Measurements from ENCODE around the gene TJP1.
"Not testable (repeated sequence)": the region's sequence is repeated elsewhere in the genome, so short reads cannot be mapped to it uniquely, and the experiment has no call there.

Gene TJP1

DNA sequence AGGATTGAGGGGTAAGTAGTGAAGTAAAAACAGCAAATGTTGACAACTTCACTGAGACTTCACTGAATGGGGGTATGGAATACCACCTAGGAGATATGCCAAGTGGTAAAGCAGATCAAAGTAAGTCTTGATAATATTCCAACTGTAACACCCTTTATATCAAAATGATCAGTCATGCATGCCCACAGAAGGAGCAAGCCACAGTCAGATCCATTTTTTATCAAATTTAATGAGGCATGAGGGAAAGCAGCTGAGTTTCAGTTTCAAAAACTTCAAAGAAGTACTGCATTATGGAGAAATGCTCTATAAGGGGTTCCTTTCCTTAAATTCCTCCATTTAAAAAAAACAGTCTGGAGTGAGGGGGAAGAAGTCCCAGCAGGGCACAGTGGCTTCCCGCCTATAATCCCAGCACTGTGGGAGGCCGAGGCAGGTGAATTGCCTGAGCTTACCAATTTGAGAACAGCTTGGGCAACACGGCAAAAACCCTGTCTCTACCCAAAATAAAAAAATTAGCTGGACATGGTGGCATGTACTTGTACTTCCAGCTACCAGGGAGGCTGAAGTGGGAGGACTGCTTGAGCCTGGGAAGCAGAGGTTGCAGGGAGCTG is 56.9 kb downstream of the TJP1 start:
- Histone ChIP-seq H3K4me1 (ENCODE audit: control insufficient read depth, insufficient read depth, low read length) (no peaks in the 10 kb centered on the region), H3K36me3 (ENCODE audit: control insufficient read depth, insufficient read depth, low read length) (peaks cover 4% of the 10 kb centered on the region), H3K4me3 (ENCODE audit: low read length) (no peak overlapping the region), H3K27me3 (ENCODE audit: control insufficient read depth, insufficient read depth, low read length) (no peaks in the 10 kb centered on the region), H3K9me3 (ENCODE audit: control insufficient read depth, low read length) (no peaks in the 10 kb centered on the region), H3K9ac (ENCODE audit: low read length) (no peak overlapping the region)

DNA sequence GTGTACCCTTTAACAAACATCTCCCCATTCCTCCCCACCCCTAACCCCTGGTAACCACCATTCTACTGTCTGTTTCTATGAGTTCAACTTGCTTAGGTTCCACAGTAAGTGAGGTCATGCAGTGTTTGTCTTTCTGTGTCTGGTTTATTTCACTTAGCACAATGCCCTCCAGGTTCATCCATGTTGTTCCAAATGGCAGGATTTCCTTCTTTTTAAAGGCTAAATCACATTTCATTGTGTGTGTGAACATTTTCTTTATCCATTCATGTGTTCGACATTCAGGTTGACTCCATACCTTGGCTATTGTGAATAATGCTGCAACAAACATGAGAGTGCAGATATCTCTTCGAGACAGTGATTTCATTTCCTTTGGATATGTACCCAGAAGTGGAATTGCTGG is 62.7 kb downstream of the TJP1 start:
- no peak overlapping the region for H3K4me3 ChIP-seq (ENCODE audit: low read length)
- no peak overlapping the region for H3K9ac ChIP-seq (ENCODE audit: low read length)
- no peaks in the 10 kb centered on the region for H3K27me3 ChIP-seq (ENCODE audit: control insufficient read depth, insufficient read depth, low read length)
- peaks cover 12% of the 10 kb centered on the region for H3K4me1 ChIP-seq (ENCODE audit: control insufficient read depth, insufficient read depth, low read length)
- H3K9me3 ChIP-seq (ENCODE audit: control insufficient read depth, low read length): no peaks in the 10 kb centered on the region
- H3K36me3 ChIP-seq (ENCODE audit: control insufficient read depth, insufficient read depth, low read length): peaks cover 7% of the 10 kb centered on the region

DNA sequence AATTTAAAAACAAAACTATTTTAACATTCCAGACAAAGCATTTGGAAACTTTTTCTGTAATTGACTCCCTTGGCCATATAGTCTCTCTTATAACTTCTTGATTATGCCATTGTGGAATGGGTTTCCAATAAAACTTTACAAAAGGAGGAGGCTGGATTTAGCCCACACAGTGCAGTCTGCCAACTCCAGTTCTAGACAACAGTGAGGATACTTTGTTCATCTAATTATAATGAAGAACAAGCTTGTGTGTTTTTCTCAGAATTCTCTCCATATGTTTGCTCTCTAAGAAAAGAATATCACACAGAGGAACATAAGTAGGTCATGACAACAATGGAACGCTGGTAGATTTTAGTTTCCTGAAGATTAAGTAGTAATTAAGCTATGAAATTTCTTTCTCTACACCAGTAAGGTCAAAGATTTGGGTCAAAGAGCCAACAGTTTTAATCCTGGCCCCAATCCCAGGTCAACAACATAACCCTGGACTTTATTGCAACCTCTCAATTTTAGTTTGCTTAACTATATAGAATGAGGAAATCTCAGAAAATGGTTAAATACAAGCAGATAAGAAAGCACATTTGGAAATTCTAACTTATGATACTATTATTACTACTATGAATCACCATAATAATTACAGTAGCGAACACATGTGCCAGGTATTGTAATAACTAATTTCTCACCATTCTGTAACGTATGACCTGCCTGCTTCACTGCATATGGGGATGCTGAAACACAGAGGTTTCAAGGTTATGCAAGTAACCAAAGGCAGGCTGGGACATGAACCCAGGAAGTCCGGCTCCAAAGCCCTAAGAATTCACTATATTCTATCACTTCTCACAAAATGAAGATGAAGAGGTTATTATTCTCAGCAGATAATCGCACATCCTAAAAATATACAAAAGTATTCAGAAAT is 65.7 kb downstream of the TJP1 start:
- Histone ChIP-seq H3K9me3 (ENCODE audit: control insufficient read depth, low read length) (no peaks in the 10 kb centered on the region), H3K4me1 (ENCODE audit: control insufficient read depth, insufficient read depth, low read length) (peaks cover 12% of the 10 kb centered on the region), H3K27me3 (ENCODE audit: control insufficient read depth, insufficient read depth, low read length) (no peaks in the 10 kb centered on the region), H3K9ac (ENCODE audit: low read length) (no peak overlapping the region), H3K36me3 (ENCODE audit: control insufficient read depth, insufficient read depth, low read length) (peaks cover 7% of the 10 kb centered on the region), H3K4me3 (ENCODE audit: low read length) (no peak overlapping the region)

DNA sequence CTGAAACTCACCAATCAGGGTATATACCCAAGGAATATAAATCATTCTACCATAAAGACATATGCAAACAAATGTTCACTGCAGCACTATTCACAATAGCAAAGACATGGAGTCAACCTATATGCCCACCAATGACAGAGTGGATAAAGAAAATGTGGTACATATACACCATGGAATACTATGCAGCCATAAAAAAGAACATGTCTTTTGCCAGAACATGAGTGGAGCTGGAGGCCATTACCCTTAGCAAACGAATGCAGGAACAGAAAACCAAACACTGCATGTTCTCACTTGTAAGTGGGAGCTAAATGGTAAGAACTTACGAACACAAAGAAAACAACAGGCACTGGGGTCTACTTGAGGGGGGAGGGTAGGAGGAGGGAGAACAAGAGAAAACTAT is 68.3 kb downstream of the TJP1 start:
- H3K27me3 ChIP-seq (ENCODE audit: control insufficient read depth, insufficient read depth, low read length); H3K36me3 ChIP-seq (ENCODE audit: control insufficient read depth, insufficient read depth, low read length); H3K9me3 ChIP-seq (ENCODE audit: control insufficient read depth, low read length); H3K4me3 ChIP-seq (ENCODE audit: low read length); H3K9ac ChIP-seq (ENCODE audit: low read length): not testable (repeated sequence)
- H3K4me1 ChIP-seq (ENCODE audit: control insufficient read depth, insufficient read depth, low read length): peaks cover 12% of the 10 kb centered on the region

DNA sequence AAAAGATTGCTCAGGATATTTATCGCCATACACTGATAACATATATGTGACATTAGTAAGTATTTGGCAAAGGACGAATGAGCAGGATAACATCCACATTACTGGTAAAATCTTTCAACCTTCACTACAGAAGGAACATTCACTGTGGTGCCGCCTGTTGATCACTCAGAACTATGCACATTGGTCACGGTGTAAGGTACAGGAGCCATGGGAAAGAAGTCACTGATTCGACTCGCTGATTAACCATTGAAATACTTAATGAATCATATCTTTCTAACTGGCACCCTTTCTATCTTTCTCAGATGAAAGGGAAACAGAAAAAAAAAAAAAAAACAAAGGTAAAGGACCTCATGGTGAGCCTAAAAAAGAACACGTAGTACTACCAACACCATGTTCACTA is 68.8 kb downstream of the TJP1 start:
- H3K27me3 ChIP-seq (ENCODE audit: control insufficient read depth, insufficient read depth, low read length): no peaks in the 10 kb centered on the region
- H3K4me1 ChIP-seq (ENCODE audit: control insufficient read depth, insufficient read depth, low read length): peaks cover 12% of the 10 kb centered on the region
- no peaks in the 10 kb centered on the region for H3K9me3 ChIP-seq (ENCODE audit: control insufficient read depth, low read length)
- H3K9ac ChIP-seq (ENCODE audit: low read length): no peak overlapping the region
- H3K4me3 ChIP-seq (ENCODE audit: low read length): no peak overlapping the region
- no peaks in the 10 kb centered on the region for H3K36me3 ChIP-seq (ENCODE audit: control insufficient read depth, insufficient read depth, low read length)

DNA sequence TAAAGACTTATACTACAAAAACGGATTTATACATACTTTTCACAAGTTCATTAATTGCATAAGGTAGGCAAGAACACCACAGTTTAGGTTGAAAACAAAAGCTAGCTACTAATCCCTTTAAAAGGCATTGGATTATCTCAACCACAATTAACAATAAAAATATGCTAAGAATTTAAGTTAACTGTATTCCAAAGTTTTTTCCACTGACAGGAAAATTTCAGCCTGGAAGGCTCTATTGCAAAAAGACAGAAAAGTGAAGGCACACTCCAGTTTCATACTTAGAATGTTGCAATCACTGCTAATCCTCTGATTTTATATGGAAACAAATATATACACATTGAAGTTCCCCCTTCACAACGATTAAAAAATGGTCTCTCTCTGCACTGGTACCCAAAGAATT is 71.5 kb downstream of the TJP1 start:
- H3K4me1 ChIP-seq (ENCODE audit: control insufficient read depth, insufficient read depth, low read length): no peaks in the 10 kb centered on the region
- no peaks in the 10 kb centered on the region for H3K27me3 ChIP-seq (ENCODE audit: control insufficient read depth, insufficient read depth, low read length)
- H3K4me3 ChIP-seq (ENCODE audit: low read length): no peak overlapping the region
- no peaks in the 10 kb centered on the region for H3K9me3 ChIP-seq (ENCODE audit: control insufficient read depth, low read length)
- H3K36me3 ChIP-seq (ENCODE audit: control insufficient read depth, insufficient read depth, low read length): no peaks in the 10 kb centered on the region
- H3K9ac ChIP-seq (ENCODE audit: low read length): no peak overlapping the region

DNA sequence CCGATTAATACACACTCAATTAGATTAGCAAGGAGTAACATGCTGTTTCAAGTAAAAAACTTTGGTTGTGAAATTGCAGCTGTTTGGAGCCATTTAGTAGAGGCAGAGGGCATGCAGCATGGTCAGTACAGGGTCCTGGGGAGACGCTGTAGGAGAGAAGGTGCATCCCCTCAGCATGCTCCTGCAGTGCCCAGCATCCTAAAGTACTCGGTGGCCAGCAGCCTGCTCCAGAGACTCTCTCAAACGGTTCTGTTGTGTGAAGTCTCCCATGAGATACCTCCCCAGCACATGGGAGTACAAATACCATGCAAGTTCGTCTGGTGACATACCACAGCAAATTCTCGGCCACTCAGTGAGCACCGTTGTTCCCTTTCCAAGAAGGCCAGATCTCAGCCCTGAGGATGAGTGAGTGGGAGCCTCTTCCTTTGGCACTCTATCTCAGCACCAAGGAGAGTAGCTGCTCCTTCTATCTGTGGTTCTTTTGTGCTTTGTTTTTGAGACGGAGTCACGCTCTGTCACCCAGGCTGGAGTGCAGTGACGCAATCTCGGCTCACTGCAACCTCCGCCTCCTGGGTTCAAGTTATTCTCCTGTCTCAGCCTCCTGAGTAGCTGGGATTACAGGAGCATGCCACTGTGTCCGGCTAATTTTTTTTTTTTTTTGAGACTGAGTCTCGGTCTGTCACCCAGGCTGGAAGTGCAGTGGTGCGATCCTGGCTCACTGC is 72.7 kb downstream of the TJP1 start:
- H3K36me3 ChIP-seq (ENCODE audit: control insufficient read depth, insufficient read depth, low read length): no peaks in the 10 kb centered on the region

DNA sequence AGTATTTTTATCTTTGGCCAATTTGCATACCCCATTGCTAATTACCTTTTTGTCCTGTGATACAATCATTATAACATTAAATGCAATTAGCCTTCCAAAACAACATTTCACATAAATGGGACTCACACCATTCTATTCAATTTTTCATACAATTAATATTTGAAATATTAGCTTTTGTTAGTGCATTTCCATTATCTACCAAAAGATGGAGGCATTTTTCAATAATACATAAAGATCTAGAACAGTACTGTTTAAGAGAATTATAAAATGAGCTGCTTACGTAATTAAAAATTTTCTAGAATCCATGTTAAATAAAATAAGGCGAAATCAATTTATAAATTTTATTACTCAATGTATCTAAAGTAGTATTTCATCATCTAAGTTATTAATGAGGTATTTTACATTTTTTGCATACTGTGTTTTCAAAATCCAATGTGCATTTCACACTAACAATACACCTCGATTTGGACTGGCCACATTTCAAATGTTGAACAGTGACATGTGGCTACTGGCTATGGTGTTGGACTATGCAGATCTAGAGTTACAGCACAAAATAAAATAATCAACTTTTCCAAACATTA is 74.3 kb downstream of the TJP1 start:
- no peaks in the 10 kb centered on the region for H3K4me1 ChIP-seq (ENCODE audit: control insufficient read depth, insufficient read depth, low read length)
- no peaks in the 10 kb centered on the region for H3K36me3 ChIP-seq (ENCODE audit: control insufficient read depth, insufficient read depth, low read length)
- H3K27me3 ChIP-seq (ENCODE audit: control insufficient read depth, insufficient read depth, low read length): no peaks in the 10 kb centered on the region
- no peak overlapping the region for H3K9ac ChIP-seq (ENCODE audit: low read length)
- no peak overlapping the region for H3K4me3 ChIP-seq (ENCODE audit: low read length)
- H3K9me3 ChIP-seq (ENCODE audit: control insufficient read depth, low read length): no peaks in the 10 kb centered on the region

More for the DNA sequence above, 72.7 kb downstream of the TJP1 start:
- Histone ChIP-seq H3K27me3 (ENCODE audit: control insufficient read depth, insufficient read depth, low read length) (no peaks in the 10 kb centered on the region), H3K4me3 (ENCODE audit: low read length) (no peak overlapping the region), H3K9ac (ENCODE audit: low read length) (no peak overlapping the region), H3K4me1 (ENCODE audit: control insufficient read depth, insufficient read depth, low read length) (no peaks in the 10 kb centered on the region), H3K9me3 (ENCODE audit: control insufficient read depth, low read length) (no peaks in the 10 kb centered on the region)

DNA sequence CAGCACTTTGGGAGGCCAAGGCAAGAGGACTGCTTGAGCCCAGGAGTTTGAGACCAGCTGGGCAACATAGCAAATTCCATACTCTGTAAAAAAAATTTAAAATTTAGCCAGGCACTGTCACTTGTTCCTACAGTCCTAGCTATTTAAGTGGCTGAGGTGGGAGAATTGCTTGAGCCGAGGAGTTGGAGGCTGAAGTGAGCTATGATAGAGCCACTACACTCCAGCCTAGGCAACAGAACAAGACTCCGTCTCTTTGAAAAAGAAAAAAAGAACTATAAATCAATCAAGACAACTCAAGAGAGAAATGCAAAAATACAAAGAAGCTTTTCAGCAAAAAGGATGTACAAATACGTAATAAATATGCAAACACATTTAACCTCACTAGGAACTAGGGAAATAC is 78.8 kb downstream of the TJP1 start:
- no peaks in the 10 kb centered on the region for H3K4me1 ChIP-seq (ENCODE audit: control insufficient read depth, insufficient read depth, low read length)
- no peaks in the 10 kb centered on the region for H3K9me3 ChIP-seq (ENCODE audit: control insufficient read depth, low read length)
- H3K9ac ChIP-seq (ENCODE audit: low read length): no peak overlapping the region
- peaks cover 5% of the 10 kb centered on the region for H3K36me3 ChIP-seq (ENCODE audit: control insufficient read depth, insufficient read depth, low read length)
- no peaks in the 10 kb centered on the region for H3K27me3 ChIP-seq (ENCODE audit: control insufficient read depth, insufficient read depth, low read length)
- H3K4me3 ChIP-seq (ENCODE audit: low read length): no peak overlapping the region

DNA sequence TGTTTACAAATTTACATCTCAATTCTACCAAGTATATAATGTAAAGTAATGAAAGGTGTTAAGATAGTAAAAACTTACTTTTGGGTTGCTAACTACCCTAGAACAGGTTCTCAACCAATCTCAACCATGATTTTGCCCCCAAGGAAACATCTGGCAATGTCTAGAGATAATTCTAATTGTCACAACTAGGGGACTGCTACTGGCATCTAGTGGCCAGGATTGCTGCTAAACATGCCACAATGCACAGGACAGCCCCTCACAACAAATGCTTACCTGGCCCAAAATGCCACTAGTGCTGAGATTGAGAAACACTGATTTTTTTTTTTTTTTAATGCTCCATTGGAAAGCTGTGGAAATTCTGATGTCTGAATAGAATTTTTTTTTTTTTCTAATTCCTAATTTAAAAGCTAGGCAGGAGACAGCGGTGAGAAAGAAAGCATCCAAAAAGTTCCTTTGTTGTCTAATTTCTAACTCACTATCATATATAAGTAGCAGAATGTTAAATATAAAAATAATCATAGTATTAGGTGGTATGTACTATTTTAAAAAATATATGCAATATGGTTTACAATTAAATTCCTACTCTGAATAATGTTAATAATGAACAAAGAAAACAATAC is 81.5 kb downstream of the TJP1 start:
- H3K4me1 ChIP-seq (ENCODE audit: control insufficient read depth, insufficient read depth, low read length): no peaks in the 10 kb centered on the region
- no peak overlapping the region for H3K4me3 ChIP-seq (ENCODE audit: low read length)
- H3K36me3 ChIP-seq (ENCODE audit: control insufficient read depth, insufficient read depth, low read length): peaks cover 5% of the 10 kb centered on the region
- H3K9me3 ChIP-seq (ENCODE audit: control insufficient read depth, low read length): no peaks in the 10 kb centered on the region
- no peak overlapping the region for H3K9ac ChIP-seq (ENCODE audit: low read length)
- no peaks in the 10 kb centered on the region for H3K27me3 ChIP-seq (ENCODE audit: control insufficient read depth, insufficient read depth, low read length)

DNA sequence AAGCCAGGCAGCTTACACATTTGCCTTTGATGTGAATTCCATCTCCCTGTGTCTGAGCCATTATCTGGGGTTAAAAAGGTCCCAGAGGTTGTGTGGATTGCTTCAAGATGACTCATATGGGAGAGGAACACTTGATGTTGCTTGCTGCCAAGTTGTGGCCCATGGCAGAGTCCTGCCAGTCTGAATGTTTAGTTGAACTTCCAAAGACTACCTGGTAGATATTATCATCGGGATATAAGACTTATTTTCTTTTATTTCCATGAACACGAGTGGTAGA is 85.6 kb downstream of the TJP1 start:
- no peak overlapping the region for H3K9ac ChIP-seq (ENCODE audit: low read length)
- H3K9me3 ChIP-seq (ENCODE audit: control insufficient read depth, low read length): no peaks in the 10 kb centered on the region
- H3K4me1 ChIP-seq (ENCODE audit: control insufficient read depth, insufficient read depth, low read length): no peaks in the 10 kb centered on the region
- H3K4me3 ChIP-seq (ENCODE audit: low read length): no peak overlapping the region
- no peaks in the 10 kb centered on the region for H3K27me3 ChIP-seq (ENCODE audit: control insufficient read depth, insufficient read depth, low read length)
- H3K36me3 ChIP-seq (ENCODE audit: control insufficient read depth, insufficient read depth, low read length): peaks cover 8% of the 10 kb centered on the region

Measured in mucosa of stomach (tissue), 1 donor.